EH (cell line): Measurements from ENCODE around the gene CARMIL3.
"Not testable (repeated sequence)": the region's sequence is repeated elsewhere in the genome, so short reads cannot be mapped to it uniquely, and the experiment has no call there.

Experiments used
- DNase-seq: peaks from one replicate; pipeline ENCODE4 v3.0.0-alpha.2; 2015; ENCODE audit warnings: low read depth

The CARMIL3 gene

GRCh38 chr14:24095271-24096068 lies 43.7 kb downstream of the CARMIL3 start:
- peak; percentile 82 for DNase-seq

GRCh38 chr14:24096545-24097181 lies 44.9 kb downstream of the CARMIL3 start:
- DNase-seq, result no peak

- no peak for DNase-seq
Observed at GRCh38 chr14:24098229-24098926, 46.6 kb downstream of the CARMIL3 start.

- DNase-seq, result no peak
Observed at GRCh38 chr14:24098927-24099813, 47.4 kb downstream of the CARMIL3 start.

- DNase-seq, result no peak
Observed at GRCh38 chr14:24100197-24100981, 48.6 kb downstream of the CARMIL3 start.

GRCh38 chr14:24100982-24101494 lies 49.2 kb downstream of the CARMIL3 start:
- DNase-seq, result no peak

- no peak for DNase-seq
Observed at GRCh38 chr14:24102357-24103048, 50.7 kb downstream of the CARMIL3 start.

- no peak for DNase-seq
Observed at GRCh38 chr14:24103451-24103850, 51.6 kb downstream of the CARMIL3 start.

- not testable (repeated sequence) for DNase-seq
Observed at GRCh38 chr14:24105609-24106239, 53.9 kb downstream of the CARMIL3 start.

GRCh38 chr14:24106672-24107271 lies 55.0 kb downstream of the CARMIL3 start:
- DNase-seq, result no peak

- no peak for DNase-seq
Observed at GRCh38 chr14:24108336-24108874, 56.6 kb downstream of the CARMIL3 start.

- DNase-seq, result no peak
Observed at GRCh38 chr14:24110060-24110459, 58.3 kb downstream of the CARMIL3 start.

- DNase-seq, result no peak
Observed at GRCh38 chr14:24110523-24110922, 58.7 kb downstream of the CARMIL3 start.

GRCh38 chr14:24113379-24113800 lies 61.6 kb downstream of the CARMIL3 start:
- DNase-seq, result no peak

- peak; percentile 92 for DNase-seq
Observed at GRCh38 chr14:24113801-24114531, 62.2 kb downstream of the CARMIL3 start.

GRCh38 chr14:24114532-24115421 lies 63.0 kb downstream of the CARMIL3 start, which contains the start of the genes DCAF11 and NRL:
Gene DCAF11 (plus strand): TSS chr14:24114777. CDS start chr14:24115595, 818 bp downstream.
Gene NRL (minus strand): TSS chr14:24114949. CDS start chr14:24082848, 32,101 bp downstream.
- DNase-seq, result peak; percentile 100
